Eye (tissue), 1 donor: ENCODE results near the gene STAMBP.
"Not testable (repeated sequence)": the region's sequence is repeated elsewhere in the genome, so short reads cannot be mapped to it uniquely, and the experiment has no call there.

Experiments
- DNase-seq: peaks from one replicate; pipeline ENCODE4 v3.0.0-alpha.2; 2015

The STAMBP gene

GRCh38 chr2:73837847-73838585, 9.3 kb downstream of the STAMBP start:
- no peak for DNase-seq

DNA sequence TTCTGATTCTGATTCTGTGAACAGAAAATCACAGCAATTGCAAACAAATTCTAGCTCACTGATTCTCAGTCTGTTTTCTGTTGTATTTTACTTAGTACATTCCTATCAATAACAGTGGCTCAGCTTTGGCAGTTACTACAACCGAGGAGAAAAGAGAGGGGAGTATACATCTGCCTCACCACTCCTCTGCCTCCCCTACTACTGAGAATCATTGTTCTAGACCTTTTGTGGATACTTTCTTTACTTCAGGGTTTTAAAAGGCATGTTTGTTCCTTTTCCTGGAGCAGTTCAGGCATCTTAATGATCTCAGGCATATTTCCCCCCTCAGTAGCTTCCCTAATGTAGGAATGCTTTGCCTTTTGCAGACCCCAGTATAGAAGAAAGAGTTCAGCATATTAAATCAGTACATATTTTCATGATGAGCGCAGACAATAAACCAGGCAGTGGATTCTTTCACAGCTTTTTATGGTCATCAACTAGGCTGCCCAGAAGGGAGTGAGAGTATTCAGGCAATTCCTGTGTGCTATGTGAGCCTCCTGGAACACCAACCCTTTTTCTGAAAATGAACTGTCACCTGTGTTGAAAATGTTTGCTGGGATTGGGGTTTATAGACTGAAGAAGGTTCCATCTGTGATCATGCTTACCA, 10.3 kb downstream of the STAMBP start:
- DNase-seq, result no peak

GRCh38 chr2:73839653-73840411, 11.1 kb downstream of the STAMBP start:
- DNase-seq, result no peak

DNA sequence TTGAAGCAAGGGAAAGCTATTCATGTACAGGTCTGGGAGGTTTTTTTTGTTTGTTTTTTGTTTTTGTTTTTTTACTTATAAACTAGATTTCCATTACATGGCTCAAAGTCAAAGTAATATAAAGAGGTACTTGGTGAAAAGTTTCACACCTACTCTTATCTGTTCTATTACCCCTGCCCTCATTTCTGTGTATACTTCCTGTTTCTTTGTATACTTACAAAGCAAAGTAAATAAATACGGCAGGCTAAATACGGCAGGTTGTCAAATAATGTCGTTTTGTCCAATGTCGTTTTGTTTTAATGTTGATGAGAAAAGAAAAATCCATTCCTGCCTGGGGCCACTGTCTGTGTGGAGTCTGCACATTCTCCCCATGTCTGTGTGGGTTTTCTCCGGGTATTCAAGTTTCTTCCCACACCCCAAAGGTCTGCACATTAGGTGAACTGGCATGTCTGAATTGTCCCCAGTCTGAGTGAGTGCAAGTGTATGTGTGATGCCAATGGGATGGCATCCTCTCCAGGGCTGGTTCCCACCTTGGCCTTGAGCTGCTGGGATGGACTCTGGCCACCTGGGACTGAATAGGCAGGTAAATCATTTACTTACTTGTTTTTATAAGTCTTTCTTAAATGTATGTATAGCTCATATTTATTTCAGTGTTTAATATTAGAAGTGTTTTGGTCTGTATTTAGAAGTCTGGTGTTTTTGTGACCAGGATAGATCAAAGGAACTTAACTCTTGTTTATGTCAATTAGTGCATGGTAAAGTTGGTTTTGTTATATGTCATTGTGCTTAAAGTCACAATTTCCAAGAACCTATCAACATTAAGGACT, 13.4 kb downstream of the STAMBP start:
- no peak for DNase-seq

GRCh38 chr2:73842739-73843019, 13.9 kb downstream of the STAMBP start:
- no peak for DNase-seq

DNA sequence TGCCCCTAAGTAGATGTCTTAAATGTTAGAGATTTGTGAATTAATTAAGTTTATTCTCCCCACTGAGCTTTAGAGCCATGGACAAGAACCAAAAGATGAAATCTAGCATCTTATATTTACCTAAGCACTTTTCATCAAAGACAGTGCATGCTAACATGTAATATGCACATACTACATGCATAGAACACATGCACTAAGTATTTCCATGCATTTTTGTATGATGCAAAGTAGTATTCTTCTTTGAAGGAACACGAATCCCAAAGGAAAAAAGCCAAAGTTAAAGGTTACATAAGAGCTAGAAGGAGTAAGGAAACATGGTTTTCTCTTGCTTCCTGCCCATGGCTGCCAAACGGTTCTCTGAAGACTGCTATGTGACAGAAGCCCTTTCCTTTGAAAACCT, 15.3 kb downstream of the STAMBP start:
- no peak for DNase-seq

- no peak for DNase-seq
Measured at GRCh38 chr2:73850009-73850408, 21.2 kb downstream of the STAMBP start.

DNA sequence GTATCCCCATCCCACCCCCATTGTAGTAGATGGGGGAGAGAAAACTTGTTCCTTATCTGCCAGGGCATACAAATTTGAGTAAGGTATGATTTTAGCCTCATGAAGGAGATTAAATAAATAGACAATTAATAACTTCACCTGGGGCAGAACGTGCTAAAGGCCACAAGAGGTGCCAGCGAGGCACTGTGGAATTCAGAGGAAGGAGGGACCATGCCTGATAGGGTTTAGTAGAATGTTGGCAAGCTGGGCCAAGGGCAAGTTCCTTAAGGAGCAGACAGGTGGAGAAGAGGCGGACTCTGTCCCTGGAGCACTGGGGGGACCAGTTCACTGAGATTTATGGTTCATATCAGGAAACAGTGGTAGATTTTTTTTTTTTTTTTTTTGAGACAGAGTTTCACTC, 22.5 kb downstream of the STAMBP start:
- DNase-seq, result no peak

DNA sequence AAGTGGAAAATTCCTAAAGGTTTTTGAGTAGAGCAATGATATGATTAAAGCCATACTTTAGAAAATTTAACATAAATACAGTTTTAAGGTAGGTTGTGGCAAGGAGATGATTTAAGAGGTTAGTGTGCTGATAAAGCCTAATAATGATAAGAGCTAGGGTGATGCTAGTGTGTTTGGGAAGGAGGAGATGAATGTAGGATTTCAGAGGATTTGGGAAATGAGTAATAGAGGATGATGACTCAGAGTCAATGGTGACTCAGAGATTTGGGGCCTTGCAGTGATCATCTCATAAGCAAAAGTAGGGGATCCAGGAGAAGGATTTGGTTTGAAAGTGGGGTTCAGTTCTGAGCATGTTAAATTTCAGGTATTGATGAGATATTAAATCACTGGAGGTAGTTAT, 23.3 kb downstream of the STAMBP start:
- no peak for DNase-seq

- no peak for DNase-seq
Measured at GRCh38 chr2:73855526-73855925, 26.8 kb downstream of the STAMBP start.

DNA sequence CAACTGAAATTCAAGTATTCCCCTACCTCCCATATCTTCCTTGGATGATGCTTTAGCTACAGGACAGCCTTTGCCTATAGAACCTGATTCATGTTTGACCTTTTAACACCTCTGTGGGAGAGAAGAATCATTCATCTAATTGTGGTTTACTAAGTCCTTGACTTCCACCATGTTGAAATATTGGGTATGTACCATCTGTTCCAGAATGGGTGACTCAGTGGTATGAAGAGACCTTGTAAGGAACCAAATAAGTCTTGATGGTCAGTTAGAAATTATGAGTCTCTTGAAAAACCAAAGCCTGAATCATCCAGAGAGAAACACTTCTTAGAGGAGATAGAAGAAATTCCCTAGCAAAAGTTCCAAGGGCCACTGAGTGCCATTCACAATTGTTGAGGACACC, 27.5 kb downstream of the STAMBP start:
- DNase-seq, result no peak

- DNase-seq, result no peak
Measured at GRCh38 chr2:73859721-73860586, 31.2 kb downstream of the STAMBP start.

DNA sequence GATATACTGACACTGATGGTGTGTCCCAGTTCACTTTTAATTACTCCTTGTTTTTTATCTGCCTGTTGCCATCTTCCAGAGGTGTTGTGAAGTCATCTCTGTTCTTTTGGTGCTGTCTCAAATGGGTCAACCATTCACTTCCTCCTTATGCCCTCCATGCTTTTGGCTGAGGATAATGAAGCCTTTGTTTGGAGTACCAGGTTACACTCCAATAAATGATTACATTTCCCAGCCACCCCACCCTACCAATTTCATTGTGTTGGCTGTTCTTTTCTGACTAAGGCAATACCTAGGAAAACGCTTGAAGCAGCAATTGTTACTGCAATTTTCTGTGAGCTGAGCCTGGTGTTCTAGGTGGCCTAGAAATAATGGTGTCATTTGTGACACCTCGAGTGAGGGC, 34.2 kb downstream of the STAMBP start:
- DNase-seq, result no peak

- no peak for DNase-seq
Measured at GRCh38 chr2:73868204-73868978, 39.6 kb downstream of the STAMBP start.

DNA sequence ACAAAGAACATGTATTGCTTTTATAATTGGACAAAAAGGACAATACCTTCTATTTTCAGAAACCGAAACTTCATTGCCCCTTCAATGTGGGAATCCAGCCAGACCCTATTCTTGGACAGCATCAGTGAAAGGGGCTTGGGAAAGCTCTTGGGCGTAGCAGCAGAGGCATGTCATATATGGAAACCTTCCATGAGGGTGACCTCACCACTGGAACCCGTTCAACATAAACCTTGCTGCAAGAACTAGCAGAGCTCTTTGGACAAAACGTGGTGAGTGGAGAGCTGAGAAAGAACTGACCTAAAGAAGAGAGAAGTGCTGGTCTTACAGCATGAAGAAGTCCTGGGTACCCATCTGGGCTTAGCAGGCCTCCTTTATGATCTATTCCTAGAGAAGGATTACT, 41.3 kb downstream of the STAMBP start:
- peak; percentile 77 for DNase-seq

DNA sequence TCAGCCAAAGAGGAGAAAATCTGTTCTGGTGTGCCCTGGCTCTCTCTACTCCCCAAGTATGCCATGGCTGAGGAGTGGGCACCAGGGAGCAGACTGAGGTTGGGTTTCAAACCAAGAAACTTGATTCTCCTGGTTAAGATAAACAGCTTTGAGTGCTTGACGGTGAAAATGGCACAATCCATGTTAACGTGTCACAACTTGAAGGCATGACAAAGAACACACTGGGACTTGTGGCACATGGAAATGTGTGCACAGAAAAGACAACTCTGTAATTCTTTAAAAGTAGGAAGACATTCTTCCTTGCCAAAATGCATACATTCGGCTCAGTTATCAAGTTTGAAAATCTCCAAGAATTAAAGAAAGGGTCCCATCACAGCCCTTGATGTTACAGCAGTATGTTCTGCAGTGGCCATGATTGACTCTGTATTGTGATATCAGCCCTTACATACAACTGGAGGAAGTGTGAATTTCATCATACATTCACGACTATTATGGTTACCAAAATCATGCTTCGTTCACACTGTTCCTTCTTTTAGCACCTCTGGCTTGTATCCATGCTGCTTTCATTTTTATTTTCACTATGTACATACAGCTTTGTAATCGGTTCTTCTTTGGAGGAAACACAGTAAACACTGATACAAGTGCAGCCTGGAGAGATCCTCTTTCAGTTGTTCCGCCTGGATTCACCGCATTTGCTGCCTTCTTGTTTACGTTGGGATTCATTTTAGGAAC, 48.5 kb downstream of the STAMBP start:
- no peak for DNase-seq

DNA sequence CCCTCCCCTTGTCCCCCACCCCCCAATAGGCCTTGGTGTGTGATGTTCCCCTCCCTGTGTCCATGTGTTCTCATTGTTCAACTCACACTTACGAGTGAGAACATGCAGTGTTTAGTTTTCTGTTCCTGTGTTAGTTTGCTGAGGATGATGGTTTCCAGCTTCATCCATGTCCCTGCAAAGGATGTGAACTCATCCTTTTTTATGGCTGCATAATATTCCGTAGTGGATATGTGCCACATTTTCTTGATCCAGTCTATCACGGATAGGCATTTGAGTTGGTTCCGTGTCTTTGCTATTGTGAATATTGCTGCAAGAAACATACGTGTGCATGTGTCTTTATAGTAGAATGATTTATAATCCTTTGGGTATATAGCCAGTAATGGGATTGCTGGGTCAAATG, 49.2 kb downstream of the STAMBP start:
- not testable (repeated sequence) for DNase-seq

DNA sequence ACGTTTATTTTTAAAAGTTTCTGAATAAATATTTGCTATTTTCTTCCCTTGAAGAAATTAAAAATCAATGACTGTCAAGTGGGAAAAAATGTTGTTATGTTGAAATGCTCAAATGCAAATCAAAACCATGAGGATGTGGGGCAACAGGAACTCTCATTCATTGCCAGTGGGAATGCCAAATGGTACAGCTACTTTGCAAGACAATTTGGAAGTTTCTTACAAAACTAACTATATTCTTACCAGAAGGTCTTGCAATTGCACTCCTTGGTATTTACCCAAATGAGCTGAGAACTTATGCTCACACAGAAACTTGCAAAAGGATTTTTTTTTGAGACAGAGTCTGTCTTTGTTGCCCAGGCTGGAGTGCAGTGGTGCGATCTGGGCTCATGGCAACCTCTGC, 56.6 kb downstream of the STAMBP start:
- no peak for DNase-seq

- DNase-seq, result no peak
Measured at GRCh38 chr2:73886357-73886756, 57.6 kb downstream of the STAMBP start.

GRCh38 chr2:73887596-73888353, 59.0 kb downstream of the STAMBP start:
- DNase-seq, result not testable (repeated sequence)
